ENCODE results near the gene ARMC6. TPM values are rescaled to one million over a fixed set of nuclear protein-coding genes. Genes with fewer than 3 reads are reported as not detected.

The ARMC6 gene
- total and polyA plus RNA-seq, 2 donors (not counting 3 experiments of a cell fraction or from before 2014, with no cell fraction given) = 33.9 to 44.7 TPM

DNA sequence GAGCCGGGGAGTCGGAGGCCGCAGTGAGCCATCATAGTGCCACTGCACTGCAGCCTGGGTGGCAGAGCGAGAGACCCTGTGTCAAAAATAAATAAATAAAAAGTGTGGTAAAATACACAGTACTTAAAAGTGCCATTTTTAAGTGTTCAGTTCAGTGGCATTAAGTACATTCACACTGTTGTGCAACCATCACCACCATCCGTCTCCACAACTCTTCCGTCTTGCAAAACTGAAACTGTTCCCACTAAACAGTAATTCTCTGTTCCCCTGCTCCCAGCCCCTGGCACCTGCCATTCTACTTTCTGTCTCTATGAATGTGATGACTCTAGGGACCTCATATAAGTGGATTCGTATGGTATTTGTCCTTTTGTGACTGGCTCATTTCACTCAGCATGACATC is 43.7 kb downstream of the ARMC6 start:
- TF ChIP-seq FOS (IDR thresholded peaks at IDR 0.05; ENCODE audit: borderline replicate concordance, insufficient read depth, low read length) = no peak
- TF ChIP-seq JUN (IDR thresholded peaks at IDR 0.05; ENCODE audit: borderline replicate concordance, insufficient read depth, insufficient read length, low read depth) = no peak
- no peak overlapping the region for H3K4me3 ChIP-seq (replicated peaks in 1 of 3; ENCODE audit: insufficient read depth in 1 of 3, low read depth in 1 of 3, low read length in 3 of 3)
- H3K9me3 ChIP-seq (replicated peaks; ENCODE audit: control insufficient read depth, insufficient read depth, low read length) = no peaks in the 10 kb centered on the region
- H3K9me1 ChIP-seq (replicated peaks; ENCODE audit: control insufficient read depth, extremely low read depth, insufficient read depth, low read length) = no peaks in the 10 kb centered on the region
- dilution Hi-C loops (cut with MboI; ENCODE audit: extremely low pct_ligation_motif_present, low sequenced_read_pairs) = no loop called here
- no peak overlapping the region for H3K4me2 ChIP-seq (ENCODE audit: insufficient read depth, low read length)
- H3K27ac ChIP-seq (ENCODE audit: insufficient read depth, low read depth, low read length) = no peak overlapping the region
- ChIA-PET CTCF (no interaction called here), POLR2A (no interaction called here)
- H3K27me3 ChIP-seq (ENCODE audit: control insufficient read depth in 2 of 2, insufficient read depth in 2 of 2, low read length in 2 of 2) = no peaks in the 10 kb centered on the region
- no peak overlapping the region for H3K9ac ChIP-seq (replicated peaks; ENCODE audit: extremely low read depth, insufficient read depth, low read length)
- H2AFZ ChIP-seq (ENCODE audit: low read depth, low read length) = no peak overlapping the region
- no peaks in the 10 kb centered on the region for H3K36me3 ChIP-seq (ENCODE audit: control insufficient read depth in 2 of 2, extremely low read depth in 1 of 2, insufficient read depth in 2 of 2, low read length in 2 of 2)
- no peaks in the 10 kb centered on the region for H3K79me2 ChIP-seq (ENCODE audit: control insufficient read depth, insufficient read depth, low read length)
- no peaks in the 10 kb centered on the region for H3K4me1 ChIP-seq (ENCODE audit: control insufficient read depth, extremely low read depth, insufficient read depth, low read length)
- no peaks in the 10 kb centered on the region for H4K20me1 ChIP-seq (replicated peaks; ENCODE audit: control insufficient read depth, extremely low read depth, insufficient read depth, low read length)
- DNase-seq (ENCODE audit: low read depth, low spot score) (no peak), FAIRE-seq (no peak)
- BruUV-seq (replicated peaks) = no TSS peak
- intact Hi-C loops (cut with micrococcal nuclease) = no loop called here

DNA sequence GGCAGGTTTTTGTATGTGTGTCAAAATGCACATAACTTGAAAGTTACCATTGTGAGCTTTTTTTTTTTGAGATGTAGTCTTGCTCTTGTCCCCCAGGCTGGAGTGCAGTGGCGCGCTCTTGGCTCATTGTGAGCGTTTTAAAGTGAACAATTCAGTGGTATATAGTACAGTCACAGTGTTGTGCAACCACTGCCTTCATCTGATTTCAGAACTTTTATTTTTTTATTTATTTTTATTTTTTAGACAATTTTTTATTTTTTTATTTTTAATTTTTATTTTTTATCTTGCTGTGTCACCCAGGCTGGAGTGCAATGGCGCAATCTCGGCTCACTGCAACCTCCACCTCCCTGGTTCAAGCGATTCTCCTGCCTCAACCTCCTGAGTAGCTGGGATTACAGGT is 45.4 kb downstream of the ARMC6 start:
- no peak for FAIRE-seq
- Histone ChIP-seq H3K9me1 (replicated peaks; ENCODE audit: control insufficient read depth, extremely low read depth, insufficient read depth, low read length) (no peaks in the 10 kb centered on the region), H3K9me3 (replicated peaks; ENCODE audit: control insufficient read depth, insufficient read depth, low read length) (no peaks in the 10 kb centered on the region), H3K4me3 (replicated peaks in 1 of 3; ENCODE audit: insufficient read depth in 1 of 3, low read depth in 1 of 3, low read length in 3 of 3) (no peak overlapping the region), H3K4me1 (ENCODE audit: control insufficient read depth, extremely low read depth, insufficient read depth, low read length) (no peaks in the 10 kb centered on the region), H3K36me3 (ENCODE audit: control insufficient read depth in 2 of 2, extremely low read depth in 1 of 2, insufficient read depth in 2 of 2, low read length in 2 of 2) (no peaks in the 10 kb centered on the region), H3K79me2 (ENCODE audit: control insufficient read depth, insufficient read depth, low read length) (no peaks in the 10 kb centered on the region), H2AFZ (ENCODE audit: low read depth, low read length) (no peak overlapping the region), H3K27ac (ENCODE audit: insufficient read depth, low read depth, low read length) (no peak overlapping the region), H3K9ac (replicated peaks; ENCODE audit: extremely low read depth, insufficient read depth, low read length) (no peak overlapping the region), H3K4me2 (ENCODE audit: insufficient read depth, low read length) (no peak overlapping the region), H3K27me3 (ENCODE audit: control insufficient read depth in 2 of 2, insufficient read depth in 2 of 2, low read length in 2 of 2) (no peaks in the 10 kb centered on the region), H4K20me1 (replicated peaks; ENCODE audit: control insufficient read depth, extremely low read depth, insufficient read depth, low read length) (no peaks in the 10 kb centered on the region)
- intact Hi-C loops (cut with micrococcal nuclease) = no loop called here
- ChIA-PET POLR2A (no interaction called here), CTCF (no interaction called here)
- TF ChIP-seq MYC (IDR thresholded peaks at IDR 0.05; ENCODE audit: low read depth, low read length) = no peak
- TF ChIP-seq MAX (IDR thresholded peaks at IDR 0.05; ENCODE audit: insufficient read depth, insufficient read length) = no peak
- TF ChIP-seq CTCF (IDR thresholded peaks at IDR 0.05; ENCODE audit: extremely low read depth in 1 of 2, insufficient read depth in 1 of 2, low read depth in 1 of 2, low read length in 2 of 2) = no peak
- no peak for TF ChIP-seq EZH2 (IDR thresholded peaks at IDR 0.05; ENCODE audit: borderline replicate concordance, low read depth, low read length, severe bottlenecking)
- no peak for TF ChIP-seq POLR2A (IDR thresholded peaks at IDR 0.05; ENCODE audit: low read depth, low read length)
- TF ChIP-seq POLR2AphosphoS5 (IDR thresholded peaks at IDR 0.05; ENCODE audit: insufficient read depth, low read depth, low read length) = no peak
- no peak for TF ChIP-seq JUN (IDR thresholded peaks at IDR 0.05; ENCODE audit: borderline replicate concordance, insufficient read depth, insufficient read length, low read depth)
- TF ChIP-seq GATA2 (IDR thresholded peaks at IDR 0.05; ENCODE audit: insufficient read depth, insufficient read length, low read depth, low read length) = no peak
- no peak for TF ChIP-seq FOS (IDR thresholded peaks at IDR 0.05; ENCODE audit: borderline replicate concordance, insufficient read depth, low read length)
- dilution Hi-C loops (cut with MboI; ENCODE audit: extremely low pct_ligation_motif_present, low sequenced_read_pairs) = no loop called here
- DNase-seq (ENCODE audit: low read depth, low spot score) = no peak
- no TSS peak for BruUV-seq (replicated peaks)

Data from endothelial cell of umbilical vein (primary cell).